Fibroblast of the conjunctiva (primary cell): ENCODE measurements around the gene FASTK.

Source experiments
- DNase-seq: peaks from one replicate; pipeline ENCODE4 v3.0.0-alpha.2; 2010; ENCODE audit warnings: low read depth

The FASTK gene

GRCh38 chr7:151099486-151100211 is 19.0 kb upstream of the FASTK start:
- no peak for DNase-seq

- DNase-seq = no peak
Observed at GRCh38 chr7:151095828-151096475, 15.3 kb upstream of the FASTK start.

- DNase-seq = no peak
Observed at GRCh38 chr7:151095123-151095797, 14.7 kb upstream of the FASTK start.

GRCh38 chr7:151094675-151095074 is 14.1 kb upstream of the FASTK start:
- no peak for DNase-seq

GRCh38 chr7:151093748-151094147 is 13.1 kb upstream of the FASTK start:
- no peak for DNase-seq

GRCh38 chr7:151091988-151092387 is 11.4 kb upstream of the FASTK start:
- DNase-seq = no peak

GRCh38 chr7:151091431-151091830 is 10.8 kb upstream of the FASTK start:
- DNase-seq = no peak

- DNase-seq = no peak
Observed at GRCh38 chr7:151091003-151091402, 10.4 kb upstream of the FASTK start.

GRCh38 chr7:151089893-151090730 is 9.5 kb upstream of the FASTK start:
- no peak for DNase-seq

GRCh38 chr7:151088856-151089699 is 8.5 kb upstream of the FASTK start:
- DNase-seq = no peak

- DNase-seq = no peak
Observed at GRCh38 chr7:151088019-151088855, 7.6 kb upstream of the FASTK start.

- DNase-seq = no peak
Observed at GRCh38 chr7:151087245-151088018, 6.8 kb upstream of the FASTK start.

GRCh38 chr7:151086802-151087244 is 6.2 kb upstream of the FASTK start:
- DNase-seq = no peak

GRCh38 chr7:151085691-151086620 is 5.3 kb upstream of the FASTK start, which contains the start of gene AGAP3:
TSS of gene AGAP3 (plus strand) at chr7:151086475. CDS start at chr7:151086742, 267 bp downstream.
- no peak for DNase-seq

- no peak for DNase-seq
Observed at GRCh38 chr7:151085329-151085690, 4.7 kb upstream of the FASTK start.

GRCh38 chr7:151083824-151084160 is 3.2 kb upstream of the FASTK start:
- no peak for DNase-seq

- no peak for DNase-seq
Observed at GRCh38 chr7:151083071-151083823, 2.6 kb upstream of the FASTK start, which contains the start of gene TMUB1. TSS of gene TMUB1 (minus strand) at chr7:151083493. CDS start at chr7:151082563, 930 bp downstream.
